Bronchial epithelial cell (primary cell): Measurements from ENCODE around the gene RNF166. TPM values are rescaled to one million over a fixed set of nuclear protein-coding genes. Genes with fewer than 3 reads are reported as not detected.

Experiments used
- DNase-seq: peaks from one replicate; pipeline ENCODE4 v3.0.0-alpha.2; 2010; ENCODE audit warnings: low read depth
- FAIRE-seq: peaks from 2 replicates; lab custom pipeline; 2011; peaks lifted over from hg19 to GRCh38; lab: Jason Lieb, UNC
- H3K27me3 ChIP-seq: 2 replicates; pipeline ENCODE4 v1.5.1; 2011; ENCODE audit warnings: low read length; ENCODE audit not compliant: control insufficient read depth, insufficient read depth
- H3K36me3 ChIP-seq: 2 replicates; pipeline ENCODE4 v1.5.1; 2011; ENCODE audit warnings: low read length; ENCODE audit not compliant: control insufficient read depth, insufficient read depth
- H3K4me3 ChIP-seq: 2 replicates; pipeline ENCODE4 v1.5.1; 2011; ENCODE audit warnings: mild to moderate bottlenecking, low read depth, low read length, control low read depth
- total RNA-seq: library from RNA; depleted of rRNA; stranded (reverse); fragments of >200 nt; gene quantifications from 2 replicates; pipeline ENCODE4 v1.2.1, GENCODE V29; 2014
- TF ChIP-seq, protein P1 (sequence below): IDR thresholded peaks from 2 replicates; pipeline ENCODE4 v1.5.1; 2011; ENCODE audit warnings: mild to moderate bottlenecking, moderate library complexity, low read length, control low read depth, inconsistent platforms; ENCODE audit not compliant: insufficient read depth, severe bottlenecking

The RNF166 gene
- total RNA-seq, 1 donor from 2014 or later: 9.7 TPM

DNA sequence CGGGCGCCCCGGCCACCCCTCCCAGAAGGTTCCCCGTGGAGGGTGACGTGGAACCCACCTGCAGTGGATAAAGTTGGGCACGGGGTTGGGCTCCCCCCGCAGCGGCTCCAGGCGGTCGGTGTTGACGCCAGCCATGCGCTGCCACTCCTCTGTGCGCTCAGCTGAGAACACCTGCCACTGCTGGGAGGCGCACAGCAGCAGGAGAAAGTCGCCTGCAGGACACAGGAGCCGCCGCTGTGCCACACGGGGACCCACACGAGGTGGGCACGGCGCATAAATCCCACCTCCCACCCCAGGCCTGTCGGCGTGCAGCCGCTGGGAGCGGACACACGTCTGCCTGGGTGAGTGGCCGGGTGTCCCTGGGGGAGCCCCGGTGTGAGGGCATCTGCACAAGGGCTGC, 20.8 kb upstream of the RNF166 start:
- FAIRE-seq: no peak
- Histone ChIP-seq H3K27me3 (no peaks in the 10 kb centered on the region), H3K36me3 (peaks cover 49% of the 10 kb centered on the region), H3K4me3 (no peak overlapping the region)
- DNase-seq: no peak
- TF ChIP-seq, protein P1, sequence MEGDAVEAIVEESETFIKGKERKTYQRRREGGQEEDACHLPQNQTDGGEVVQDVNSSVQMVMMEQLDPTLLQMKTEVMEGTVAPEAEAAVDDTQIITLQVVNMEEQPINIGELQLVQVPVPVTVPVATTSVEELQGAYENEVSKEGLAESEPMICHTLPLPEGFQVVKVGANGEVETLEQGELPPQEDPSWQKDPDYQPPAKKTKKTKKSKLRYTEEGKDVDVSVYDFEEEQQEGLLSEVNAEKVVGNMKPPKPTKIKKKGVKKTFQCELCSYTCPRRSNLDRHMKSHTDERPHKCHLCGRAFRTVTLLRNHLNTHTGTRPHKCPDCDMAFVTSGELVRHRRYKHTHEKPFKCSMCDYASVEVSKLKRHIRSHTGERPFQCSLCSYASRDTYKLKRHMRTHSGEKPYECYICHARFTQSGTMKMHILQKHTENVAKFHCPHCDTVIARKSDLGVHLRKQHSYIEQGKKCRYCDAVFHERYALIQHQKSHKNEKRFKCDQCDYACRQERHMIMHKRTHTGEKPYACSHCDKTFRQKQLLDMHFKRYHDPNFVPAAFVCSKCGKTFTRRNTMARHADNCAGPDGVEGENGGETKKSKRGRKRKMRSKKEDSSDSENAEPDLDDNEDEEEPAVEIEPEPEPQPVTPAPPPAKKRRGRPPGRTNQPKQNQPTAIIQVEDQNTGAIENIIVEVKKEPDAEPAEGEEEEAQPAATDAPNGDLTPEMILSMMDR: no peak

GRCh38 chr16:88726408-88726749, 20.2 kb upstream of the RNF166 start:
- Histone ChIP-seq H3K4me3 (no peak overlapping the region), H3K27me3 (no peaks in the 10 kb centered on the region), H3K36me3 (peaks cover 49% of the 10 kb centered on the region)
- TF ChIP-seq, protein P1: no peak
- no peak for FAIRE-seq
- DNase-seq: no peak

GRCh38 chr16:88725609-88726407, 19.6 kb upstream of the RNF166 start:
- DNase-seq (no peak), FAIRE-seq (no peak)
- TF ChIP-seq, protein P1: no peak
- Histone ChIP-seq H3K4me3 (no peak overlapping the region), H3K36me3 (peaks cover 50% of the 10 kb centered on the region), H3K27me3 (no peaks in the 10 kb centered on the region)

DNA sequence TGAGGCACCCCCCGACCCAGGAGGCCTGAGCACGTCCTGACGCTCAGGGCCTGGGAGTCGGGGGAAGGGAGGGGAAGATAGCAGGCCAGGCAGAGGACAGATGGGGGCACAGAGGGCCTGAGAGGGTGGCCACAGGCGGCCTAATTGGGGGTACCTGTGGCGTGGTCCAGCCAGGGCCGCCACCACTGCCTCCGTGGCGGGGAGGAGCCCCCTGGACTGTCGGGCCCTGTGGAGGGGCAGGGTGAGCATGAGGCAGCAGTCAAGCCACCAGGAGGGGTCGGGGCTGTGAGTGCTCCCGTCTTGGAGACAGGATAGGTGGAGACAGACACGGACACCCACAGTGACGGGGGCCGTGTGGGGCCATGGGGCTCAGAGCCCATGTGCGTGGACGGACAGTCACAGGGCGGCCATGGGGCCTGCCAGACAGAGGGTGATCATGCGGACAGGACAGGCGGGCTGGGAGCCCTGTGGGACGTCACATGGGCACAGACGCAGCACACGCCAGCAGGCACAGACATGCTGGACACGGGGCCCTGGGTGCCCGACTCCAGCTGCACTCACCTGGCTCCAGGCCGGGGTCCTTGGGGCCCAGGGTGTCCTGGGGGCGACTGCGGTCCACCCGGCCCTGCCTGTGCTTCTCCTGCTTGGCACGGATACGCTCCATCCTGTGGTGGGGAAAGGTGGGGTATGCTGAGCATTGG, 18.8 kb upstream of the RNF166 start:
- TF ChIP-seq, protein P1: no peak
- no peak overlapping the region for H3K4me3 ChIP-seq
- DNase-seq (no peak), FAIRE-seq (no peak)
- H3K36me3 ChIP-seq: peaks cover 54% of the 10 kb centered on the region
- no peaks in the 10 kb centered on the region for H3K27me3 ChIP-seq

DNA sequence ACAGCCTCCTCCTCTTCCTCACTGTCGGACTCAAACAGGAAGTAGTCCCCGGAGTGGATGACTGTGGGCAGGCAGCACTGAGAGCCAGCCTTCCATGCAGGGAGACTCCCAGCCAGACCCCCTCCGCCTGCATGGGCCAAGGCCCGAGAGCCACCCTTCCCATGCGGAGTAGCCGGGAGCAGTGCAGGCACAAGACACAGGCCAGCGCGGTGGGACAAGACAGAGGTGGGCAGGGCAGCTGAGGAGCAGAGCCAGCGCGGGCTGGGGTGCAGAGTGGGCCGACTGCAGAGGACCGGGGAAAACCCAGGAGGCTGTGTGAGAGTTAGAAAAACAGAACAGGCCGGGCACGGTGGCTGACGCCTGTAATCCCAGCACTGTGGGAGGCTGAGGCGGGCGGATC, 17.7 kb upstream of the RNF166 start:
- peaks cover 61% of the 10 kb centered on the region for H3K36me3 ChIP-seq
- FAIRE-seq: no peak
- H3K4me3 ChIP-seq: no peak overlapping the region
- no peaks in the 10 kb centered on the region for H3K27me3 ChIP-seq
- TF ChIP-seq, protein P1: no peak
- DNase-seq: no peak
